ENCODE measurements around the gene MED4. TPM values are rescaled to one million over a fixed set of nuclear protein-coding genes. Genes with fewer than 3 reads are reported as not detected.

MED4 gene
- total RNA-seq, 4 donors from 2014 or later: 23.6 to 68.5 (median 44.4) TPM

- no peak for DNase-seq
- H3K4me1 ChIP-seq: peaks cover 0 to 4% (median 0%) of the 10 kb centered on the region in 4 donors
These were observed 25.3 kb upstream of the MED4 start for GRCh38 chr13:48120241-48120640.

DNA sequence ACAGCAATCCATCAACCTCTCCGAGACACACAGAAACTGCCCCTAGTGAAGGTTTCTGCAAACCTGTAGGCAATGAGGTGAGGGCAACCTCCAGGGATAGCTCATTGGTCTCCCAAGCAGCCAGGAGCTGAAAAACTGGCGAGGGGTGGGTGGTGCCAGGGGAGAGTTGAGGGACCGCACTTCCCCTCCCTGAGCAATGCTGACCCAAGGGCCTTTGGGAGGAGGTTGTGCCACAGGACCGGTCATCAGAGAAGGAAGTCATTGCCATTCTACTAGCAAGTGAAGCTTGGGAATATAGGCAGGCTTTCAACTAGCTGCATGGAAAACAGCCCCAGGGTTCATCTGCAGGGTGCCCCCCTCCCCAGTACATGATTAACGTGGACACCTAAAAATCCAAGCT lies 23.1 kb upstream of the MED4 start:
- Histone ChIP-seq H3K27me3 (no peaks in the 10 kb centered on the region), H3K4me1 (peaks cover 0 to 4% (median 0%) of the 10 kb centered on the region in 4 donors), H3K27ac (no peak overlapping the region), H3K36me3 (no peaks in the 10 kb centered on the region), H3K4me3 (no peak overlapping the region), H3K9me3 (no peaks in the 10 kb centered on the region)
- TF ChIP-seq POLR2A (IDR thresholded peaks at IDR 0.05): no peak
- TF ChIP-seq, protein P1, sequence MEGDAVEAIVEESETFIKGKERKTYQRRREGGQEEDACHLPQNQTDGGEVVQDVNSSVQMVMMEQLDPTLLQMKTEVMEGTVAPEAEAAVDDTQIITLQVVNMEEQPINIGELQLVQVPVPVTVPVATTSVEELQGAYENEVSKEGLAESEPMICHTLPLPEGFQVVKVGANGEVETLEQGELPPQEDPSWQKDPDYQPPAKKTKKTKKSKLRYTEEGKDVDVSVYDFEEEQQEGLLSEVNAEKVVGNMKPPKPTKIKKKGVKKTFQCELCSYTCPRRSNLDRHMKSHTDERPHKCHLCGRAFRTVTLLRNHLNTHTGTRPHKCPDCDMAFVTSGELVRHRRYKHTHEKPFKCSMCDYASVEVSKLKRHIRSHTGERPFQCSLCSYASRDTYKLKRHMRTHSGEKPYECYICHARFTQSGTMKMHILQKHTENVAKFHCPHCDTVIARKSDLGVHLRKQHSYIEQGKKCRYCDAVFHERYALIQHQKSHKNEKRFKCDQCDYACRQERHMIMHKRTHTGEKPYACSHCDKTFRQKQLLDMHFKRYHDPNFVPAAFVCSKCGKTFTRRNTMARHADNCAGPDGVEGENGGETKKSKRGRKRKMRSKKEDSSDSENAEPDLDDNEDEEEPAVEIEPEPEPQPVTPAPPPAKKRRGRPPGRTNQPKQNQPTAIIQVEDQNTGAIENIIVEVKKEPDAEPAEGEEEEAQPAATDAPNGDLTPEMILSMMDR (IDR thresholded peaks at IDR 0.05): no peak
- no peak for DNase-seq

More at GRCh38 chr13:48120241-48120640, 25.3 kb upstream of the MED4 start:
- Histone ChIP-seq H3K27me3 (no peaks in the 10 kb centered on the region), H3K9me3 (no peaks in the 10 kb centered on the region), H3K27ac (no peak overlapping the region), H3K4me3 (no peak overlapping the region), H3K36me3 (no peaks in the 10 kb centered on the region)
- no peak for TF ChIP-seq POLR2A (IDR thresholded peaks at IDR 0.05)
- TF ChIP-seq, protein P1 (IDR thresholded peaks at IDR 0.05): no peak

- Histone ChIP-seq H3K27ac (no peak overlapping the region), H3K36me3 (no peaks in the 10 kb centered on the region), H3K4me1 (peaks cover 0 to 4% (median 0%) of the 10 kb centered on the region in 4 donors), H3K27me3 (no peaks in the 10 kb centered on the region), H3K4me3 (no peak overlapping the region), H3K9me3 (no peaks in the 10 kb centered on the region)
- TF ChIP-seq, protein P1 (IDR thresholded peaks at IDR 0.05): no peak
- TF ChIP-seq POLR2A (IDR thresholded peaks at IDR 0.05): no peak
- DNase-seq: no peak
These were observed 21.9 kb upstream of the MED4 start for GRCh38 chr13:48116808-48117207.

GRCh38 chr13:48113756-48114130 lies 18.8 kb upstream of the MED4 start:
- Histone ChIP-seq H3K36me3 (no peaks in the 10 kb centered on the region), H3K27me3 (no peaks in the 10 kb centered on the region), H3K4me3 (no peak overlapping the region), H3K9me3 (no peaks in the 10 kb centered on the region), H3K4me1 (no peaks in the 10 kb centered on the region), H3K27ac (no peak overlapping the region)
- TF ChIP-seq, protein P1 (IDR thresholded peaks at IDR 0.05): no peak
- no peak for DNase-seq

GRCh38 chr13:48112896-48113755 lies 18.2 kb upstream of the MED4 start:
- Histone ChIP-seq H3K27ac (no peak overlapping the region), H3K4me1 (no peaks in the 10 kb centered on the region)

More at GRCh38 chr13:48112896-48113755, 18.2 kb upstream of the MED4 start:
- DNase-seq: no peak
- H3K36me3 ChIP-seq: no peaks in the 10 kb centered on the region
- no peak overlapping the region for H3K4me3 ChIP-seq
- H3K27me3 ChIP-seq: no peaks in the 10 kb centered on the region
- no peaks in the 10 kb centered on the region for H3K9me3 ChIP-seq
- no peak for TF ChIP-seq POLR2A (IDR thresholded peaks at IDR 0.05)
- TF ChIP-seq, protein P1 (IDR thresholded peaks at IDR 0.05): no peak

Measured in Peyer's patch (tissue), 4 donors.